Measurements from ENCODE around the gene ZNF778. TPM values are rescaled to one million over a fixed set of nuclear protein-coding genes. Genes with fewer than 3 reads are reported as not detected.

Gene ZNF778
- total RNA-seq, 1 donor from 2014 or later = 15.5 TPM

DNA sequence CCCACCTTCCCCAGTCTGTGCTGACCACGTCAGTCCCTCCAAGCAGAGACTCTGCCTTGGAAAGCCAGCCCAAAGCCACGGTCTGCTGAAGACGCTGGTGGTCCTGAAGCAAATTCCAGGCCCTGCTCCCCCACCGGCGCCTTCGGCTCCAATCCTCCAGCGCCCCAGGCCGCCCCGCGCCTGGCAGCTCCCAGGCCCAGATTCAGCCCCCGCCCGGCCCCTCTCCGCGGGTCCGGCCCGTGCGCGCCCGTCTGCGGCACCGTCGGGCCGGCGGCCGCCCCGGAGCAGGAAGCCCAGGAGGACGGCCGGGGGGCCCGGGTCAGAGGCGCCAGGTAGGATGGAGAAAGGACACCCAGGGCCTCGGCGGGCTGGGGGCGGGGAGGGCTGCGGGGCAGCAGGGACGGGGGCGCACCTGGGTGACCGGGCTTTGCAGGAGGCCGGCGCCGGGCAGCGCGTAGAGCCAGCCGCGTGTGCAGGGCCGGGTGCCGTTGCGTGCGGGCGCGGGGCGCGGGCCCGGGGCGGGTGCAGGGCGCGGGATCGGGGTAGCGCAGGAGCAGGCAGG lies 16.6 kb upstream of the ZNF778 start:
- Mint-ChIP-seq H3K27me3 (ENCODE audit: low read depth) (peaks cover 61% of the 10 kb centered on the region), H3K36me3 (ENCODE audit: low read depth) (peaks cover 7% of the 10 kb centered on the region), H3K4me1 (no peaks in the 10 kb centered on the region), H3K4me3 (no peak overlapping the region), H3K27ac (ENCODE audit: unreplicated experiment) (no peak overlapping the region), H3K9me3 (no peaks in the 10 kb centered on the region)
- DNase-seq (ENCODE audit: low read depth, low spot score) = no peak
- TF ChIP-seq, protein P1, sequence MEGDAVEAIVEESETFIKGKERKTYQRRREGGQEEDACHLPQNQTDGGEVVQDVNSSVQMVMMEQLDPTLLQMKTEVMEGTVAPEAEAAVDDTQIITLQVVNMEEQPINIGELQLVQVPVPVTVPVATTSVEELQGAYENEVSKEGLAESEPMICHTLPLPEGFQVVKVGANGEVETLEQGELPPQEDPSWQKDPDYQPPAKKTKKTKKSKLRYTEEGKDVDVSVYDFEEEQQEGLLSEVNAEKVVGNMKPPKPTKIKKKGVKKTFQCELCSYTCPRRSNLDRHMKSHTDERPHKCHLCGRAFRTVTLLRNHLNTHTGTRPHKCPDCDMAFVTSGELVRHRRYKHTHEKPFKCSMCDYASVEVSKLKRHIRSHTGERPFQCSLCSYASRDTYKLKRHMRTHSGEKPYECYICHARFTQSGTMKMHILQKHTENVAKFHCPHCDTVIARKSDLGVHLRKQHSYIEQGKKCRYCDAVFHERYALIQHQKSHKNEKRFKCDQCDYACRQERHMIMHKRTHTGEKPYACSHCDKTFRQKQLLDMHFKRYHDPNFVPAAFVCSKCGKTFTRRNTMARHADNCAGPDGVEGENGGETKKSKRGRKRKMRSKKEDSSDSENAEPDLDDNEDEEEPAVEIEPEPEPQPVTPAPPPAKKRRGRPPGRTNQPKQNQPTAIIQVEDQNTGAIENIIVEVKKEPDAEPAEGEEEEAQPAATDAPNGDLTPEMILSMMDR (conservative IDR thresholded peaks at IDR 0.05) = no peak

DNA sequence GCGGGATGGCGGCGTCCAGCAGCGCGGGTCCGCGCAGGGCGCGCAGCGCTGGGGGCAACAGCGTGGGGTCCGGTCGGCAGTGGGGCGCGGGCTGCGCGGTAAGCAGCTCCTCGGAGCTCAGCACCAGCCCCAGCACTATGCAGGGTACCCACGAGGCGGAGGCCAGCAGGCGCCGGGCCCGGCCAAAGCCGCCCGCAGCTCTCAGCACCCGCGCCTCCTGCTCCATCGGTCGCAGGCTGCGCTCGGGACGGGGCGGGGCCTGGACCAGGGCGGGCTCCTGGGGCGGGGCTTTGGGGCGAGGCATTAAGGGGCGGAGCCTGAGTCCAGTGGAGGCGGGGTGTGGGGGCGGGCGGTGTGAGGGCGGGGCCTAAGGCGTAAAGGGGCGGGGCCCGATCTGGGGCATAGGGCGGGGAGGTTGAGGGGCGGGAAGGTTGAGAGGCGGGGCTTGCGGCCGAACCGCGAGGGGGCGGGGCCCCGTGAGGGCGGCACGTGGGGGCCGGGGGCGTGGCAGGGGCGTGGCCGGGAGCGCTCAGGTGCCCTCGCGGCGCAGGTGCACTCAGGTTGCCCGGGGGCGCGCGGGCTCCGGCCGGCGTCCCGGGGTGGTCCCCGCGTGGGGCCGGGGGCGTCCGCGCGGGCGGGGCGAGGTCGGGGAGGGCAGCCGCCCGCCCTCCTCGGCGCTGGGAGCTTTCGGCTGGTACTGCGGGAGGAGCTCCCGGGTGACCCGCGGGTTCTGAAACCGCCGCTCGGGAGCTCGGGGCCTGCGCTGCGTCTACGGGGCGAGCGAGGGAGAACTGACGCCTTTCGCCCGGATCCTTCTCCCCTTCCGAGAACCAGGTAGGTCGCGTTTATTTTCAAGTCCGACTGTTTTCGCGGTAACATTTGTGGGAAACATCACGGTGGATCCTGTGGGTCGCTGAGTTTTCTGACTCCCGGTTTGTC lies 15.8 kb upstream of the ZNF778 start:
- H3K27me3 Mint-ChIP-seq (ENCODE audit: low read depth) = peaks cover 67% of the 10 kb centered on the region
- no peaks in the 10 kb centered on the region for H3K9me3 Mint-ChIP-seq
- DNase-seq (ENCODE audit: low read depth, low spot score) = peak; percentile 82
- no peak overlapping the region for H3K27ac Mint-ChIP-seq (ENCODE audit: unreplicated experiment)
- peak overlapping the region; percentile 71 for H3K4me3 Mint-ChIP-seq
- TF ChIP-seq, protein P1 (conservative IDR thresholded peaks at IDR 0.05) = no peak
- H3K36me3 Mint-ChIP-seq (ENCODE audit: low read depth) = peaks cover 7% of the 10 kb centered on the region
- no peaks in the 10 kb centered on the region for H3K4me1 Mint-ChIP-seq

DNA sequence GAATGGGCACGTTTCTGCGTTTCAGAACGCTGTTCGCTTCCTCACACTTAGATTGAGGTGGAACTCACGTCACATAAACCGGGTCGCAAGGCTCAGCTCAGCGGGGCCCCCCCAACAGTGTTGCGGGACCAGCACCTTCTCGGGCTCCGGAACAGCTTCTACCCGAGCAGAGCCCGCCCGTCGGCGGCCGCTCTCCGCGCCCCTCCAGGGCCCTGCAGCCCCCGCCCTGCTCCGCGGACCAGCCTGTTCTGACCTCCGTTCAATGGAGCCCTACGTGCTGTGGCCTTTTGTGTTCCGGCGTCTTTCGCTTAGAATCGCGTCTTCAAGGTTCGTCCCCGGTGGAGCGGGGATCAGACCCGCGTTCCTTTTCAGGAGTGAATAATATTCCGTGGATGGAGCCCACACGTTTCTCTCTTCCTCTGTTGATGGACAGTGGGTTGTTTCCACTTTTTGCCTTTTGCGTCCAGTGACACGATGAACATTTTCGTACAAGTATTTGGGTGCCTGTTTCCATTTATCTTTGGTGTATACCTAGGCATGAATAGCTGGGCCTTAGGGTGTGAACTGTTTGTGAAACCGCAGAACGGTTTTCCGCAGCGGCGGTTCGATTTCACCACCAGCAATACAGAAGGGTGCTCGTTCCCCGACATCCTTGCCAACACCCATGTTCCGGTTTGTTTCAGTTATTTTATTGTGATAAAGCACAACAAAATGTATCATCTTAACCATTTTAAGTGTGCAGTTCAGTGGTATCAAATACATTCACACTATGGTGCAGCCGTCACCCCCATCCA lies 14.9 kb upstream of the ZNF778 start:
- DNase-seq (ENCODE audit: low read depth, low spot score) = no peak
- Mint-ChIP-seq H3K36me3 (ENCODE audit: low read depth) (peaks cover 7% of the 10 kb centered on the region), H3K9me3 (no peaks in the 10 kb centered on the region), H3K4me1 (no peaks in the 10 kb centered on the region), H3K27me3 (ENCODE audit: low read depth) (peaks cover 69% of the 10 kb centered on the region), H3K4me3 (peak overlapping the region; percentile 71), H3K27ac (ENCODE audit: unreplicated experiment) (no peak overlapping the region)
- TF ChIP-seq, protein P1 (conservative IDR thresholded peaks at IDR 0.05) = no peak

DNA sequence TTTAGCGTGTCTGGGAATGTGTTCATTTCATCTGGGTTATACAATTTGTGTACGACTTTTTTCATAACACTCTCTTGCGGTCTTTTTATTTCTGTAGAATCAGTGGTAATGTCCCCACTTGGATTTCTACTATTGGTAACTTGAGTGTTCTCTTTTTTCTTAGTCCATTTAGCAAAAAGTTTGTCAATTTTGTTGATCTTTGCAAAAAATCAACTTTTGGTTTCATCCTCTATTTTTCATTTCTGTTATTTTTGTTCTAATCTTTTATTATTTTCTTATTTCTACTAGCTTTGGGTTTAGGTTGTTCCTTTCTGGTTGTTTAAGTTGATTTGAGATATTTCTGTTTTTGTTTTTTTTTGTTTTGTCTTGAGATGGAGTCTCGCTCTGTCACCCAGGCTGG lies 9.5 kb upstream of the ZNF778 start:
- no peak overlapping the region for H3K4me3 Mint-ChIP-seq
- TF ChIP-seq, protein P1 (conservative IDR thresholded peaks at IDR 0.05) = no peak

DNA sequence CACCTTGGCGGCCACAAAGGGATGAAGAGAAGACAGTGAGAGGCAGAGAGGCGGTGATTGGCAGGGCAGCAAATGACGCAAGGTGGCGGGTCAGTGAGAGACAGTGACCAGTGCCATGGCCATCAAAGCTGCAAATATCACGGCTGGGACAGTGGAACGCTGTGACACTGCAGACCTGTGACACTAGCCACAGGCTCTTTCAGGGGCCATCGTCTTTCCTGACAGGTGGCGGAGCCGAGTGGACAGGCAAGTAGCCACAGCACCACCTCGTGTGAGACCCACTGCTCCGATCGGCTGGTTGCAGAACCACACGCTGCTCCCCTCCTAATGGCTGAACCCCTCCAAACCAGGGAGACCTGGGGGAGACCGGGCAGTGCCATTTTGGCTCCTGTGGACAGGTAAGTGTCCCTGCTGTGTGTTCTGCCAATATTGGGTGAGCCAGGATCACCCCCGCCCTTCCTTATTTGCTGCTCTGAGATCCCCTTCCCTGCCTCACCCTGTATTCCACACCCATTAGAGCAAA lies 7.9 kb upstream of the ZNF778 start:
- Mint-ChIP-seq H3K4me1 (no peaks in the 10 kb centered on the region), H3K9me3 (no peaks in the 10 kb centered on the region), H3K27ac (ENCODE audit: unreplicated experiment) (no peak overlapping the region), H3K4me3 (no peak overlapping the region), H3K36me3 (ENCODE audit: low read depth) (no peaks in the 10 kb centered on the region), H3K27me3 (ENCODE audit: low read depth) (peaks cover 53% of the 10 kb centered on the region)
- TF ChIP-seq, protein P1 (conservative IDR thresholded peaks at IDR 0.05) = no peak
- no peak for DNase-seq (ENCODE audit: low read depth, low spot score)

More for the DNA sequence above, 9.5 kb upstream of the ZNF778 start:
- H3K27me3 Mint-ChIP-seq (ENCODE audit: low read depth) = peaks cover 69% of the 10 kb centered on the region
- no peaks in the 10 kb centered on the region for H3K4me1 Mint-ChIP-seq
- no peak for DNase-seq (ENCODE audit: low read depth, low spot score)
- peaks cover 3% of the 10 kb centered on the region for H3K36me3 Mint-ChIP-seq (ENCODE audit: low read depth)
- H3K27ac Mint-ChIP-seq (ENCODE audit: unreplicated experiment) = no peak overlapping the region
- H3K9me3 Mint-ChIP-seq = no peaks in the 10 kb centered on the region

All from neural crest cell (in vitro differentiated cells).